ENCODE data around the gene KRT33B.
"Not testable (repeated sequence)": the region's sequence is repeated elsewhere in the genome, so short reads cannot be mapped to it uniquely, and the experiment has no call there.

The KRT33B gene

GRCh38 chr17:41369713-41370112 lies at the start of gene KRT33B:
TSS of gene KRT33B (minus strand) at chr17:41369813. CDS start at chr17:41369750, 63 bp downstream.
- no peak for DNase-seq (ENCODE audit: low read depth in 2 of 2)

DNA sequence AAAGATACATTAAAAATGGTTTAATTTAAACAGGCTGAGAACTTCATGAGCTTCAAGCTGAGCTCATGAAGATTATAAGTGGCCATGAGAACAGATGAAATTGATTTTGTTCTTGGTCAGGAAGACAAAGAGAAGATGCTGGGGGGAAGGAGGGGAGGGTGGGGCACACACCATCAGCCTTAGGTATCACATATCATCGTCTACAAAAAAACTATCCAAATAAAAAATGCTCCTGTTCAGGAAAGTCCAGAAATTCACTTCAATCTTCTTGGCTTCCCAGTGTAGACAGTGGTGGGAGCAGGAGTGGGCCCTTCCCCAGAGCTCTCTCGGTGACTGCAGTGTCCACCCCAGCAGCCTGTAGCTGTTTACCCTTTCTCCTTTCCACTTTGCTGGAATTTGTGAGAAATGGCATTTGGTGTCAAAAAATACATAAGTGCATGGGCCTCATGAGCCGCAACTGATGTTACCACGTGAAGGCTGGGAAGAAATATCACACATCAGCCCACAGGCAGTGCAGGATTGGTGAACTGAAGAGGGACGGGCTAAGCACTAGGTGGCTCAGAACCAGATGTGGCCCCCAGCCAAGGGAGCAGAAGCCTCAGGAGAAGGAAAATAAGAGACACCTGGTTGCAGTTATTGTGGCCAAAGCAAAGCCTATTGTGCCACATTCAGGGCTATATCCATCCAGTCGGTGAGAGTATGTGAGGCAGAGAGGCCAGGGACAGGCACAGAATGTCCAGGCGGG lies 48.7 kb upstream of the KRT33B start:
- no peak for DNase-seq (ENCODE audit: low read depth in 2 of 2)

DNA sequence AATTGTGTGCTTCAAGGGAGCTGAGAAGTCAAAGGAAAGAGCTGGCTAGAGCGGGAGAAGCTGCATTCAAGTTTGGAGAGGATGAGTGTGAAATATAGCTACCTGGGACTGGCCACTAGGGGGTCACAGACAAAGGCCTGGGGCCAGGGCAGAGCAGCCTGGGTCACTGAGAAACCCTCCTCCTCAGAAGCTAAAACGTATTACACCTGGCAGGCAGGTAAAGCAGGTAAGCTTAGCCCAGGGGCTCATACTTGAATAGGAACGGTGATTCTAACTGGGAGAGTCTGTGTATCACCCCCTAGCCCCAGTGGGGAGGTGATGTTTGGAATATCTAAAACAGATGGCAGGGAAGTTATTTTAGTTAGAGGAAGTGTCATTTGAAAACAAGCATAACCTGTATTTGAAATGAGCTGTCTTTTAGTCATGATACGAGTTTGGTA lies 48.0 kb upstream of the KRT33B start:
- DNase-seq (ENCODE audit: low read depth in 2 of 2): no peak

- DNase-seq (ENCODE audit: low read depth in 2 of 2): no peak
Measured at GRCh38 chr17:41417127-41417526, 47.5 kb upstream of the KRT33B start.

- DNase-seq (ENCODE audit: low read depth in 2 of 2): no peak
Measured at GRCh38 chr17:41416479-41416878, 46.9 kb upstream of the KRT33B start.

DNA sequence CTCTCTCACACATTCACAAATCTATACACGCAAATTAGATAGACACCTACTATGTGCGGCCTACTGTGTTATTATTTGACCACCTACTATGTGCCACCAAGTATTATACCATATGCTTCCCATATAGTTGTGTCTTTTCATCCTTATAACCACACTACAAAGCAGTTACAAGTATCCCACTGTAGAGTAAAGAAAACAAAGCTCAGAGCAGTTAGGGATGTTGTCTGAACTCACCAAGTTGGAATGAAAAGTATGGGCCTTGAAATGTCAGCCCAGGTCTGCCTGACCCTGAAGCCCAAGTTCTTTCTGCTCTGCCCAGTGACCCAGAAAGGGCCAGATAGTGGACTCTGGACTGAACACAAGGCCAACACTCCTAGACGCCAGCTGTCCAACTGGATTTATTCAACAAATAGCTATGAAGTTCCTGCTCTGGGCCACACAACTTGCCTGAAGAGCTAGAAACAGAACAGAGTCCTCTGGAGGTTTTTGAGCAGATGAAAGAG lies 46.3 kb upstream of the KRT33B start:
- DNase-seq (ENCODE audit: low read depth in 2 of 2): no peak

DNA sequence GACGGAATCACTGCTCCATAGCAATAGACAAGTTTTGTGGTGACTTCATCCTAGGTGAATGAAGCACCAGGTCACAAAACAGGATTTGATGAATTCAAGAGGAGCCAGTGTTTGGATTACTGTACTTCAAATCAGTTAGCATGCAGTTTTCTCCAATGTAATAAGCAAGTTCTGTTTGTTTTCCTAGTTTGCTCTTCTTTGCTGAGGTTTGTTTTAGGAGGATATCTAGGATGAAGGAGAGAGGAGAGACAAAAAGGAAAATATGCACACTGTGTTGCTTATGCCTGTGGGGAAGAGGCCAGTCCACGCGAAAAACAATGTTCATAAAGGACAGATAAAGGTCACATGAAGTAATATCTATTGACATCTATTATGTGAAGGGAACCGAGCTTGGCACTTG lies 45.8 kb upstream of the KRT33B start:
- DNase-seq (ENCODE audit: low read depth in 2 of 2): no peak

DNA sequence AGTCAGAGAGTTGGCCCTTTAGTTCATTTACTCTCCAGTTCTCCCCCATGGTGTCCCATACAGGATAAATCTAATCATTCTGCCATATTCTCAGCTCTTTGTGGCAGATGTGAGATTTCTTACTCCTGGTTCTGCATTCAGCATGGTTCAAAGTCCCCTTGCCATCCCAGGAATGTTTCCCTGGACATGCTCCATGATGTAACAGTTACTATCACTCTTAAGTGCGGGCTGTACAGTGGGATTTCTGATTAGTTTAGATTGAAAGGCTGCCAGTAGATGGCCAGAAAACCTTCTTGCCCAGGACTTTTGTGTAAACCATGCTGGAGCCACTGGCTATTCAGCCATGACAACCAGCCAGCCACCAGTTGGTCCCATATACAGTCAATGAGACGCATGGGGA lies 44.4 kb upstream of the KRT33B start:
- no peak for DNase-seq (ENCODE audit: low read depth in 2 of 2)

DNA sequence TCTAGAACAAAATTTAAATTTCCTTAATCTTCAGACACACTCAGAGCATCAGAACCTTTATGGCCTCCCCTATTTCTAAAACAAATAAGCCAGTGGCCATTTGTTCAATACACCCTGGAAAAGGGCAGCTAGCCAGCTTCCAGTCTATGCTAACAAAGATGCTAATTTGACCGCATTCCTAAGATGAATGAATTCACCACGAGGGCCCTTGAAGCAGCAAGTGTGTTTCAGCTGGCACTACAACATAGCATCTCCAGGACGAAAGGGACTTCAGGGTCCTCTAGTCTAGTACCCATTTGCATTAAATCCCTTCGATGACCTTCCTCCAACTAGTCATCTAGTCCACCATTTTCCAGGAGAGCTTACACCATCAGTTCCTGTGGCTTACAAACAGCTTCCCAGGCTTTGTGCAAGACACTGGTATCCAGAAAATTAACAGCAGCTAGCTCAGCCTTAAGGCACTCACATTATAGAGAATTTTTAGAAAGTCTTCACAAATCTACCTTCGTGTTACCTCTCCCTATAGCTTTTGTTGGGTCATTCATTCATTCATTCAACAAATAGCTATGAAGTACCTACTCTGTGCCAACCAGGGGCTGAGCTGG lies 43.8 kb upstream of the KRT33B start:
- no peak for DNase-seq (ENCODE audit: low read depth in 2 of 2)

DNA sequence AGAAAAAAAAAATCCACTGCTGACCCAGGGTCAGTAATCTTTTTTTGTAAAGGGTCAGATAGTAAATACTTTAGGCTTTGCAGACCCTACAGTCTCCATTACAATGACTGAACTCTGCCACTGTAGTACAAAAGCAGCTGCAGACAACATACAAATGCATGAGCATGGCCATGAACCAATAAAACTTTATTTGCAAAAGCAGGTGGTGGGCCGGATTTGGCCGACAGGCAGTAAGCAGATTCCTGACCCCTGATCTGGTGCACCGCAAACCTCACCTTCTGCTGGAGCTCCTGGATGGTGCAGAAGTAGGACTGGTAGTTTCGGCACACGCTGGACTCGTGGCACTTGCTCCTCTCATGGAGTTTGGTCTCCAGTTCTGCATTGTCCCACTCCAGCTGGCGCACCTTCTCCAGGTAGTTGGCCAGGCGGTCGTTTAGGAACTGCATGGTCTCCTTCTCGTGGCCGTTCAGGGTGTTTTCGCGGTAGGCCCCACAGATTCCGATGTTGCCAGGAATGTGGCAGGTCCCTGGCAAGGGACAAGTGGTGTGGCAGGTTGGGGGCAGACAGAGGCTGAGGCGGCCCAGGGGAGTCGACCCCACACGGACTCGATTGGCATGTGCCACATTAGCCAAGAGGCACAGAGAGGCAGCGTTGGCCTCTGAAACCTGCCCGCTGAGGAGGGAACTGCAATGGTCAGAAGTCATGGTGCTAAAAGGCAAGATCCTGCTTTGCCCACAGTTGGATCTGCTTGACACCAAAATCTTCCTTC lies 41.6 kb upstream of the KRT33B start:
- DNase-seq (ENCODE audit: low read depth in 2 of 2): no peak

DNA sequence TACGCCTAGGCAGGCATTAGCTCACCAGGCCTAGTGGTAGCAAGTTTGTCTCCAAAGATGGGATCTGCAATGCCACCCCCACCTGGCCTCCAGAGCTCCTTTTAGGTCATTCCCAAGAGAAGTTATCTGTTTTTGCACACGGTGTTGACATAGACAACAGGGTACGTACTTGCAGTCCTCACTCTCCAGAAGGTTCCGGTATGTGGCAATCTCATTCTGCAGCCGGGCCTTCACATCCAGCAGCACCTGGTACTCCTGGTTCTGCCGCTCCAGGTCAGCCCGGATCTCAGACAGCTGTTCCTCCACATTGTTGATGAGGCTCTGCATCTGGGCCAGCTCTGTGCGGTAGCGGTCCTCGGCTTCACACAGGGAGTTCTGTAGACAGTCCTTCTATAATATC lies 37.6 kb upstream of the KRT33B start:
- no peak for DNase-seq (ENCODE audit: low read depth in 2 of 2)

- no peak for DNase-seq (ENCODE audit: low read depth in 2 of 2)
Measured at GRCh38 chr17:41406205-41406604, 36.6 kb upstream of the KRT33B start.

GRCh38 chr17:41404024-41404671 lies 34.5 kb upstream of the KRT33B start:
- DNase-seq (ENCODE audit: low read depth in 2 of 2): no peak

DNA sequence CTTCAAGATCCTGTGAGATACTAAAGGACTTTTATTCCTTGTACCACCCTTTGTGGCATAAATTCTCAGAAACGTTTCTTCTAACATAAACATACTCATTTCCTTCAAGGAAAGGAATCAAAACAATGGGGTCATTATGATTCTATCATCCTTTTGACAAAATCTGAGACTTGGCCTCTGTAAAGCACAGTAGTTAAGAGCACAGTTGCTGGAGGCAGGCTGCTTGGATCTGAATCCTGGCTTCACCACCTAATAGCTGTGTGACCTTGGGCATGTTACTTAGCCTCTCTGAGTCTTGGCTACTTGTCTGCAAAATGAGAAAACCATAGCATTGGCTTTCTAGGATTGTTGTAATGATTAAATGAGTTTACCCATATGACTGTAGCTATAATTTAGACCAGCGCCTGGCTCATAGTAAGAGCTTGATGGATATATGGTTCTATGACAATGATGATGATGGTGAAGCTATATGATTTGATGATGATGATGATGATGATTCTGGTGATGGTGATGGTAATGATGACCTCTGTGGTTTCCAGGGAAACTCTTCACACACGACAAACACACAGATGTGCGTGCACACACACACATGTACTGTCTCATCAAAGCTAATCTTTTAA lies 33.9 kb upstream of the KRT33B start:
- no peak for DNase-seq (ENCODE audit: low read depth in 2 of 2)

DNA sequence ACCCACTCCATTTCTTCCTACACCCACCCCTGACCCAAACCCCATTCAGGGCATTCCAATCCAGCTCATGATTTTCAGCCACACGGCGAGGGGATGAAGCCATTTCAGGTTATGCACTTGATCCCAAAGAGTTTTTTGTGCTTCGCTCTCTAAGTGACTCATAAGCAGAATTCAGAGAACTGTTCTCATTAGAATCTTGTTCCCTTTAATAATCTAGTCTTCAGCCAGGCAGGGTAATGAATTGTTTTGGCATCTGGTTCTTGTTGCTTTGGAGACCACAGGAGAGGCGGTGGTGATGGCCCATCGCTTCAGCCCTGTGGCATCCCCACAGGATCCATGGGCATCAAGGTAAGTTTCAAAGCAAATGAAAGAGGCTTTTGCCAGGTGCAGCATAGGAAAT lies 32.5 kb upstream of the KRT33B start:
- DNase-seq (ENCODE audit: low read depth in 2 of 2): no peak

DNA sequence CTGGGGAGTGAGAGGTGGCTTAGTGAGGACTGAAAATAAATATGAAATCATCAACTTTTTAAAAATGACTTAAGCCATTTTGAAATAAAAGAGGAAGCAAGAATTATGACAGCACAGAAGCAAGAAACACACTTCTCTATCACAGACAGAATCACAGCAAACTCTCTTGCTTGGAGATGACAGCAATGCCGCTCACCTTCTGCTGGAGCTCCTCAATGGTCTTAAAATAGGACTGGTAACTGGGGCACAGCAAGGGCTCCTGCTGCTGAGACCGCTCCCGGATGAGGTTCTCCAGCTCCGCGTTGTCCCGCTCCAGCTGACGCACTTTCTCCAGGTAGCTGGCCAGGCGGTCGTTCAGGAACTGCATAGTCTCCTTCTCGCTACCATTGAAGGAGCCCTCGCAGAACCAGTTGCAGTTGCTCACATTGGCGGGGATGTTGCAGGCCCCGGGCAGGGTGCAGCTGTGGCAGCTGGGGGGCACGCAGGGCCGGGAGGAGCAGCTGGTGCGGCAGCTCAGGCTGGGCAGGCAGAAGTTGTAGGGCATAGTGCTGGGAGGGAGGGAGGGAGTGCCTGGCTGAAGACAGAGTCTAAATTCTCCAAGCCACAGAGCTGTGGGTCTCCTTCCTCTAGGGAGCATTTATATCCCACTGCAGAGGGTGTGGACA lies 27.5 kb upstream of the KRT33B start, which contains the start of gene KRT31:
KRT31 (minus strand) TSS at position 613 of the 665 bp plus-strand sequence; CDS start at position 544, 69 bp downstream.
- DNase-seq (ENCODE audit: low read depth in 2 of 2): no peak

DNA sequence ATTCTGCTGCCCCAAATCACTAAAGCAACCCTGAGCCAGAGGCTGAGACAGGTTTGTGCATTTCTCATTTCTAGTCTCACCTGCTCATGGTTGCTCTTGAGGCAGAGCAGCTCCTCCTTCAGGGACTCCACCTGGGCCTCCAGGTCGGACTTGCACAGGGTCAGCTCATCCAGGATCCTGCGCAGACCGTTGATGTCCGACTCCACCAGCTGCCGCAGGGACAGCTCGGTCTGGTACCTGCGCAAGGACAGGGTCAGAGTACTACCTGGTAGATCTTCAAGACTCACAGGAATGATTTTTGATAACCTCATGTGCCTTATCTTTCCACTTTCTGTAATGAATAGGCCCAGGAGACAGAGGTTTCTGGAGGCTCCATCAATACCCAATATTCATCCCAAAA lies 26.7 kb upstream of the KRT33B start:
- DNase-seq (ENCODE audit: low read depth in 2 of 2): no peak

GRCh38 chr17:41395611-41396010 lies 26.0 kb upstream of the KRT33B start:
- no peak for DNase-seq (ENCODE audit: low read depth in 2 of 2)

DNA sequence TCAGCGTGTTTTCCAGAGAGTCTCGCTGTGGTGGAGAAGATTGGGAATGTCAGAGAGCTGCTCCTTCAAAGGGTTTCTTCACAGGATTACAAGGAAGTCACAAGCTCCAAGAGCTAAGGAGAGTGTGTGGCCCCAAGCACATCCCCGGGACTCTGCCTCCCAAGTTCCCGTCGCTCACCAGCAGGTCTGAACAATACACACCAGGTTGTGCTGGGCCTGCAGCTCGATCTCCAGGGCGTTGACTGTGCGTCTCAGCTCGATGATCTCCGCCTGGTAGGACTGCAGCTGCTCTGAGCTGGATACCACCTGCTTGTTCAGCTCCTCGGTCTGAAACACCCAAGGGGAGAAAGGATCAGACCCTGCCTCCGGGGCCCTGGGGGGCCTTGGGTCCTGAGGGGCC lies 25.4 kb upstream of the KRT33B start:
- not testable (repeated sequence) for DNase-seq (ENCODE audit: low read depth in 2 of 2)

GRCh38 chr17:41394254-41394996 lies 24.8 kb upstream of the KRT33B start:
- DNase-seq (ENCODE audit: low read depth in 2 of 2): no peak

All from stimulated activated CD8-positive, alpha-beta memory T cell treated with anti-CD3 and anti-CD28 coated beads, Interleukin-7, amount 100 ng/mL, for 1 hour (primary cell).